ENCODE data around the gene RNF207. TPM values are rescaled to one million over a fixed set of nuclear protein-coding genes. Genes with fewer than 3 reads are reported as not detected.

RNF207 gene
- total and polyA plus RNA-seq, 5 donors from 2014 or later = 0.08 to 8.4 (median 0.48) TPM

GRCh38 chr1:6184083-6184783, 21.7 kb upstream of the RNF207 start:
- Histone ChIP-seq H3K27ac (ENCODE audit: insufficient read depth, low read length, poor library complexity, severe bottlenecking) (no peak overlapping the region), H3K4me1 (ENCODE audit: control insufficient read depth, insufficient read depth, low read length, poor library complexity, severe bottlenecking) (peaks cover 11% of the 10 kb centered on the region), H3K27me3 (ENCODE audit: control insufficient read depth, insufficient read depth, low read length) (no peaks in the 10 kb centered on the region), H3K4me3 (ENCODE audit: low read depth, low read length) (no peak overlapping the region), H3K36me3 (ENCODE audit: control insufficient read depth, insufficient read depth, low read length) (peaks cover 39% of the 10 kb centered on the region), H3K9me3 (ENCODE audit: control insufficient read depth in 2 of 2, low read length in 2 of 2) (no peaks in the 10 kb centered on the region)
- peaks cover 18% of the 10 kb centered on the region for H3K27me3 Mint-ChIP-seq
- H3K9me3 Mint-ChIP-seq = no peaks in the 10 kb centered on the region
- peak overlapping the region in 1 of 3 donors; percentile 38 for H3K27ac Mint-ChIP-seq
- H3K4me3 Mint-ChIP-seq = no peak overlapping the region
- no peak for ATAC-seq (ENCODE audit: low read depth in 2 of 2)
- DNase-seq = no peak
- H3K36me3 Mint-ChIP-seq = peaks cover 23% of the 10 kb centered on the region
- peaks cover 0 to 40% (median 19%) of the 10 kb centered on the region in 4 donors for H3K4me1 Mint-ChIP-seq

- H3K27ac Mint-ChIP-seq = no peak overlapping the region
- ATAC-seq (ENCODE audit: low read depth in 2 of 2) (no peak), DNase-seq (no peak)
- Histone ChIP-seq H3K4me3 (ENCODE audit: low read depth, low read length) (no peak overlapping the region), H3K36me3 (ENCODE audit: control insufficient read depth, insufficient read depth, low read length) (peaks cover 47% of the 10 kb centered on the region), H3K27ac (ENCODE audit: insufficient read depth, low read length, poor library complexity, severe bottlenecking) (no peak overlapping the region), H3K9me3 (ENCODE audit: control insufficient read depth in 2 of 2, low read length in 2 of 2) (no peaks in the 10 kb centered on the region), H3K4me1 (ENCODE audit: control insufficient read depth, insufficient read depth, low read length, poor library complexity, severe bottlenecking) (peaks cover 9% of the 10 kb centered on the region), H3K27me3 (ENCODE audit: control insufficient read depth, insufficient read depth, low read length) (no peaks in the 10 kb centered on the region)
- no peak overlapping the region for H3K4me3 Mint-ChIP-seq
- H3K36me3 Mint-ChIP-seq = peaks cover 27% of the 10 kb centered on the region
- peaks cover 4 to 43% (median 20%) of the 10 kb centered on the region in 4 donors for H3K4me1 Mint-ChIP-seq
- H3K27me3 Mint-ChIP-seq = peaks cover 18% of the 10 kb centered on the region
- H3K9me3 Mint-ChIP-seq = no peaks in the 10 kb centered on the region
Observed at GRCh38 chr1:6185151-6185550, 20.8 kb upstream of the RNF207 start.

- Mint-ChIP-seq H3K27me3 (peaks cover 15% of the 10 kb centered on the region), H3K4me1 (peaks cover 4 to 44% (median 20%) of the 10 kb centered on the region in 4 donors), H3K27ac (no peak overlapping the region), H3K36me3 (peaks cover 27% of the 10 kb centered on the region), H3K9me3 (no peaks in the 10 kb centered on the region), H3K4me3 (no peak overlapping the region)
- DNase-seq (peak in 1 of 3 donors; percentile 43), ATAC-seq (ENCODE audit: low read depth in 2 of 2) (no peak)
- H3K27ac ChIP-seq (ENCODE audit: insufficient read depth, low read length, poor library complexity, severe bottlenecking) = no peak overlapping the region
- no peaks in the 10 kb centered on the region for H3K27me3 ChIP-seq (ENCODE audit: control insufficient read depth, insufficient read depth, low read length)
- no peak overlapping the region for H3K4me3 ChIP-seq (ENCODE audit: low read depth, low read length)
- H3K36me3 ChIP-seq (ENCODE audit: control insufficient read depth, insufficient read depth, low read length) = peaks cover 53% of the 10 kb centered on the region
- H3K9me3 ChIP-seq (ENCODE audit: control insufficient read depth in 2 of 2, low read length in 2 of 2) = no peaks in the 10 kb centered on the region
- H3K4me1 ChIP-seq (ENCODE audit: control insufficient read depth, insufficient read depth, low read length, poor library complexity, severe bottlenecking) = peaks cover 3% of the 10 kb centered on the region
Observed at GRCh38 chr1:6185635-6186382, 20.1 kb upstream of the RNF207 start.

- no peaks in the 10 kb centered on the region for H3K27me3 Mint-ChIP-seq
- peaks cover 74% of the 10 kb centered on the region for H3K36me3 ChIP-seq (ENCODE audit: control insufficient read depth, insufficient read depth, low read length)
- ATAC-seq (ENCODE audit: low read depth in 2 of 2) (no peak), DNase-seq (no peak)
- no peaks in the 10 kb centered on the region for H3K9me3 Mint-ChIP-seq
- peaks cover 27% of the 10 kb centered on the region for H3K36me3 Mint-ChIP-seq
- H3K27ac ChIP-seq (ENCODE audit: insufficient read depth, low read length, poor library complexity, severe bottlenecking) = no peak overlapping the region
- H3K27ac Mint-ChIP-seq = no peak overlapping the region
- H3K9me3 ChIP-seq (ENCODE audit: control insufficient read depth in 2 of 2, low read length in 2 of 2) = no peaks in the 10 kb centered on the region
- H3K27me3 ChIP-seq (ENCODE audit: control insufficient read depth, insufficient read depth, low read length) = no peaks in the 10 kb centered on the region
- peaks cover 4 to 38% (median 16%) of the 10 kb centered on the region in 4 donors for H3K4me1 Mint-ChIP-seq
- H3K4me1 ChIP-seq (ENCODE audit: control insufficient read depth, insufficient read depth, low read length, poor library complexity, severe bottlenecking) = no peaks in the 10 kb centered on the region
- H3K4me3 ChIP-seq (ENCODE audit: low read depth, low read length) = no peak overlapping the region
- H3K4me3 Mint-ChIP-seq = no peak overlapping the region
Observed at GRCh38 chr1:6188466-6188865, 17.5 kb upstream of the RNF207 start.

- Mint-ChIP-seq H3K9me3 (no peaks in the 10 kb centered on the region), H3K36me3 (peaks cover 23% of the 10 kb centered on the region), H3K27me3 (no peaks in the 10 kb centered on the region), H3K4me1 (peaks cover 4 to 30% (median 17%) of the 10 kb centered on the region in 4 donors), H3K4me3 (no peak overlapping the region), H3K27ac (no peak overlapping the region)
- Histone ChIP-seq H3K27ac (ENCODE audit: insufficient read depth, low read length, poor library complexity, severe bottlenecking) (no peak overlapping the region), H3K36me3 (ENCODE audit: control insufficient read depth, insufficient read depth, low read length) (peaks cover 83% of the 10 kb centered on the region), H3K9me3 (ENCODE audit: control insufficient read depth in 2 of 2, low read length in 2 of 2) (no peaks in the 10 kb centered on the region), H3K4me1 (ENCODE audit: control insufficient read depth, insufficient read depth, low read length, poor library complexity, severe bottlenecking) (no peaks in the 10 kb centered on the region), H3K4me3 (ENCODE audit: low read depth, low read length) (no peak overlapping the region), H3K27me3 (ENCODE audit: control insufficient read depth, insufficient read depth, low read length) (no peaks in the 10 kb centered on the region)
- DNase-seq (no peak), ATAC-seq (ENCODE audit: low read depth in 2 of 2) (no peak)
Observed at GRCh38 chr1:6191968-6192367, 14.0 kb upstream of the RNF207 start.

GRCh38 chr1:6197746-6198427, 8.0 kb upstream of the RNF207 start:
- H3K27ac Mint-ChIP-seq = peak overlapping the region; percentile 54 to 96 (median 82)
- no peak overlapping the region for H3K27ac ChIP-seq (ENCODE audit: insufficient read depth, low read length, poor library complexity, severe bottlenecking)
- peaks cover 0 to 4% (median 0%) of the 10 kb centered on the region in 7 donors for H3K9me3 Mint-ChIP-seq
- no peaks in the 10 kb centered on the region for H3K27me3 ChIP-seq (ENCODE audit: control insufficient read depth, insufficient read depth, low read length)
- peak overlapping the region; percentile 93 for H3K4me3 ChIP-seq (ENCODE audit: low read depth, low read length)
- peaks cover 28% of the 10 kb centered on the region for H3K4me1 ChIP-seq (ENCODE audit: control insufficient read depth, insufficient read depth, low read length, poor library complexity, severe bottlenecking)
- peaks cover 33% of the 10 kb centered on the region for H3K36me3 ChIP-seq (ENCODE audit: control insufficient read depth, insufficient read depth, low read length)
- H3K4me3 Mint-ChIP-seq = peak overlapping the region; percentile 91 to 99 (median 93)
- peaks cover 14% of the 10 kb centered on the region for H3K36me3 Mint-ChIP-seq
- no peak for DNase-seq
- peaks cover 21 to 49% (median 39%) of the 10 kb centered on the region in 4 donors for H3K4me1 Mint-ChIP-seq
- ATAC-seq (ENCODE audit: low read depth in 2 of 2) = no peak
- H3K27me3 Mint-ChIP-seq = peaks cover 5% of the 10 kb centered on the region
- no peaks in the 10 kb centered on the region for H3K9me3 ChIP-seq (ENCODE audit: control insufficient read depth in 2 of 2, low read length in 2 of 2)

- Mint-ChIP-seq H3K9me3 (peaks cover 0 to 4% (median 0%) of the 10 kb centered on the region in 7 donors), H3K27ac (peak overlapping the region; percentile 82 to 96 (median 94)), H3K27me3 (peaks cover 5% of the 10 kb centered on the region), H3K4me3 (peak overlapping the region; percentile 91 to 99 (median 93)), H3K36me3 (peaks cover 13% of the 10 kb centered on the region), H3K4me1 (peaks cover 21 to 47% (median 38%) of the 10 kb centered on the region in 4 donors)
- Histone ChIP-seq H3K27ac (ENCODE audit: insufficient read depth, low read length, poor library complexity, severe bottlenecking) (peak overlapping the region; percentile 74), H3K9me3 (ENCODE audit: control insufficient read depth in 2 of 2, low read length in 2 of 2) (no peaks in the 10 kb centered on the region), H3K27me3 (ENCODE audit: control insufficient read depth, insufficient read depth, low read length) (no peaks in the 10 kb centered on the region), H3K4me1 (ENCODE audit: control insufficient read depth, insufficient read depth, low read length, poor library complexity, severe bottlenecking) (peaks cover 28% of the 10 kb centered on the region), H3K36me3 (ENCODE audit: control insufficient read depth, insufficient read depth, low read length) (peaks cover 24% of the 10 kb centered on the region), H3K4me3 (ENCODE audit: low read depth, low read length) (peak overlapping the region; percentile 93)
- ATAC-seq (ENCODE audit: low read depth in 2 of 2) (peak; percentile 3 to 4), DNase-seq (peak in 1 of 3 donors; percentile 52)
Observed at GRCh38 chr1:6198646-6199297, 7.1 kb upstream of the RNF207 start.
